Measurements from ENCODE around the gene CYP27B1.

- no peak for TF ChIP-seq MYC (IDR thresholded peaks at IDR 0.05; ENCODE audit: low read depth, low read length)
- TF ChIP-seq, protein P1, sequence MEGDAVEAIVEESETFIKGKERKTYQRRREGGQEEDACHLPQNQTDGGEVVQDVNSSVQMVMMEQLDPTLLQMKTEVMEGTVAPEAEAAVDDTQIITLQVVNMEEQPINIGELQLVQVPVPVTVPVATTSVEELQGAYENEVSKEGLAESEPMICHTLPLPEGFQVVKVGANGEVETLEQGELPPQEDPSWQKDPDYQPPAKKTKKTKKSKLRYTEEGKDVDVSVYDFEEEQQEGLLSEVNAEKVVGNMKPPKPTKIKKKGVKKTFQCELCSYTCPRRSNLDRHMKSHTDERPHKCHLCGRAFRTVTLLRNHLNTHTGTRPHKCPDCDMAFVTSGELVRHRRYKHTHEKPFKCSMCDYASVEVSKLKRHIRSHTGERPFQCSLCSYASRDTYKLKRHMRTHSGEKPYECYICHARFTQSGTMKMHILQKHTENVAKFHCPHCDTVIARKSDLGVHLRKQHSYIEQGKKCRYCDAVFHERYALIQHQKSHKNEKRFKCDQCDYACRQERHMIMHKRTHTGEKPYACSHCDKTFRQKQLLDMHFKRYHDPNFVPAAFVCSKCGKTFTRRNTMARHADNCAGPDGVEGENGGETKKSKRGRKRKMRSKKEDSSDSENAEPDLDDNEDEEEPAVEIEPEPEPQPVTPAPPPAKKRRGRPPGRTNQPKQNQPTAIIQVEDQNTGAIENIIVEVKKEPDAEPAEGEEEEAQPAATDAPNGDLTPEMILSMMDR (IDR thresholded peaks at IDR 0.05; ENCODE audit: low read depth, low read length), result no peak
- TF ChIP-seq POLR2A (IDR thresholded peaks at IDR 0.05; ENCODE audit: extremely low read depth, insufficient read length), result no peak
Measured at GRCh38 chr12:57719777-57720605, 46.9 kb downstream of the CYP27B1 start.
